HepG2 (cell line): ENCODE results near the gene CEP89.
"Not testable (repeated sequence)": the region's sequence is repeated elsewhere in the genome, so short reads cannot be mapped to it uniquely, and the experiment has no call there.

ENCODE experiments used
- ADNP ChIP-seq: sonication (generic); formaldehyde crosslinking; IDR thresholded peaks from 2 replicates; pipeline ENCODE4 v1.4.0; 2020; ENCODE audit warnings: missing genetic modification reagents
- GABPB1 ChIP-seq: IDR thresholded peaks from 2 replicates; pipeline ENCODE4 v1.6.1; 2016; ENCODE audit warnings: mild to moderate bottlenecking, missing genetic modification reagents, moderate library complexity, missing compliant biosample characterization
- IKZF4 ChIP-seq: sonication (generic); formaldehyde crosslinking; IDR thresholded peaks from 2 replicates; pipeline ENCODE4 v1.5.1; 2020; ENCODE audit warnings: borderline replicate concordance, mild to moderate bottlenecking, low read depth, missing genetic modification reagents; ENCODE audit errors: not compliant biosample characterization
- POLR2A ChIP-seq, 2 experiments: IDR thresholded peaks; 2 replicates each; pipeline ENCODE4 v1.6.1; 2011; ENCODE audit warnings: low read depth in 2 of 2, low read length in 2 of 2, mild to moderate bottlenecking in 1 of 2, moderate library complexity in 1 of 2; ENCODE audit not compliant: insufficient read depth in 1 of 2
- RFX1 ChIP-seq: fragments of 450-650 bp; IDR thresholded peaks from 2 replicates; pipeline ENCODE4 v1.6.1; 2017
- TAF1 ChIP-seq: sonication (generic); formaldehyde crosslinking; IDR thresholded peaks from 2 replicates; pipeline ENCODE4 v1.4.0; 2020; ENCODE audit warnings: missing genetic modification reagents
- ZNF598 ChIP-seq: sonication (generic); formaldehyde crosslinking; IDR thresholded peaks from 2 replicates; pipeline ENCODE4 v1.5.1; 2020; ENCODE audit warnings: mild to moderate bottlenecking, missing genetic modification reagents, borderline replicate concordance
- TF ChIP-seq, protein P1 (sequence below): sonication (generic); formaldehyde crosslinking; IDR thresholded peaks from 2 replicates; pipeline ENCODE4 v1.5.0; 2020; ENCODE audit warnings: mild to moderate bottlenecking, missing genetic modification reagents, moderate library complexity

DNA sequence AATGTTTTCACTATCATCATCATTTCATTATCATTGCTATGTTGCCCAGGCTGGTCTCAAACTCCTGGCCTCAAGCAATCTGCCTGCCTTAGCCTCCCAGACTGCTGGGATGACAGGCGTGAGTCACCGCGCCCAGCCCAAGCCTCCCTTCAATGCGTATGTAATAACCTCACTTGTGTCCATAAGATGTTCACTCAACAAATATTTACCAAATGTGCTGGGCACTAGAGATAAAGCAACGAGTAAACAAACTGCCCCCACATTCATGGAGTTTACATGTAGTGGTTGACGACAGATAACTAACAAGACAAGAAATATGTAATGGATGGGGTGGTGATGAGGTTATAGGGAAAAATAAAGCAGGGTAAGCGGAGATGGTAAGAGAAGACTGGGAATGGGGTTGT lies 25.3 kb upstream of the CEP89 start:
- TF ChIP-seq RFX1; GABPB1 (CRISPR knock-in tag); IKZF4; ADNP (CRISPR knock-in tag); TAF1 (CRISPR knock-in tag); ZNF598; POLR2A (IDR thresholded peaks at IDR 0.05; ENCODE audit: insufficient read depth in 1 of 2, low read depth in 2 of 2, low read length in 2 of 2): not testable (repeated sequence)
- TF ChIP-seq, protein P1, sequence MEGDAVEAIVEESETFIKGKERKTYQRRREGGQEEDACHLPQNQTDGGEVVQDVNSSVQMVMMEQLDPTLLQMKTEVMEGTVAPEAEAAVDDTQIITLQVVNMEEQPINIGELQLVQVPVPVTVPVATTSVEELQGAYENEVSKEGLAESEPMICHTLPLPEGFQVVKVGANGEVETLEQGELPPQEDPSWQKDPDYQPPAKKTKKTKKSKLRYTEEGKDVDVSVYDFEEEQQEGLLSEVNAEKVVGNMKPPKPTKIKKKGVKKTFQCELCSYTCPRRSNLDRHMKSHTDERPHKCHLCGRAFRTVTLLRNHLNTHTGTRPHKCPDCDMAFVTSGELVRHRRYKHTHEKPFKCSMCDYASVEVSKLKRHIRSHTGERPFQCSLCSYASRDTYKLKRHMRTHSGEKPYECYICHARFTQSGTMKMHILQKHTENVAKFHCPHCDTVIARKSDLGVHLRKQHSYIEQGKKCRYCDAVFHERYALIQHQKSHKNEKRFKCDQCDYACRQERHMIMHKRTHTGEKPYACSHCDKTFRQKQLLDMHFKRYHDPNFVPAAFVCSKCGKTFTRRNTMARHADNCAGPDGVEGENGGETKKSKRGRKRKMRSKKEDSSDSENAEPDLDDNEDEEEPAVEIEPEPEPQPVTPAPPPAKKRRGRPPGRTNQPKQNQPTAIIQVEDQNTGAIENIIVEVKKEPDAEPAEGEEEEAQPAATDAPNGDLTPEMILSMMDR (CRISPR knock-in tag), result not testable (repeated sequence)
